Iris pigment epithelial cell (primary cell): Measurements from ENCODE around the gene KDM6B.
"Not testable (repeated sequence)": the region's sequence is repeated elsewhere in the genome, so short reads cannot be mapped to it uniquely, and the experiment has no call there.

Experiments
- DNase-seq: peaks from one replicate; pipeline ENCODE4 v3.0.0-alpha.2; 2011; ENCODE audit warnings: low read depth

The KDM6B gene

DNA sequence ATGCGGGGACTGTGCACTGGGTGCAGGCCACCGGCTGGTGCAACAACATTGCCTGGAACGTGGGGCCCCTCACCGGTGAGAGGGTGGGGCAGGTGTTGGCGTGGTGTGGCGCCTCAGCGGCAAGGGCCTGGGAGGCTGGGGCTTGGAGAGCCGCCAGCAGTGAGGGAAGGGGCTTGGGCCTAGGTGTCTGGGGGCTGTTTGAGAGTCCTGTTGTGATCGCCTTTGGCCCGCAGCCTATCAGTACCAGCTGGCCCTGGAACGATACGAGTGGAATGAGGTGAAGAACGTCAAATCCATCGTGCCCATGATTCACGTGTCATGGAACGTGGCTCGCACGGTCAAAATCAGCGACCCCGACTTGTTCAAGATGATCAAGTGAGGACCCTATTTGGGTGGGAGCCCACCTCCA, 18.2 kb downstream of the KDM6B start:
- no peak for DNase-seq

- DNase-seq: no peak
These were observed 19.1 kb downstream of the KDM6B start for GRCh38 chr17:7852919-7853690.

DNA sequence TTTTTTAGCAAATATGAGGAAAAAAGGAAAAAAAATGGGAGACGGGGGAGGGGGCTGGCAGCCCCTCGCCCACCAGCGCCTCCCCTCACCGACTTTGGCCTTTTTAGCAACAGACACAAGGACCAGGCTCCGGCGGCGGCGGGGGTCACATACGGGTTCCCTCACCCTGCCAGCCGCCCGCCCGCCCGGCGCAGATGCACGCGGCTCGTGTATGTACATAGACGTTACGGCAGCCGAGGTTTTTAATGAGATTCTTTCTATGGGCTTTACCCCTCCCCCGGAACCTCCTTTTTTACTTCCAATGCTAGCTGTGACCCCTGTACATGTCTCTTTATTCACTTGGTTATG, 19.6 kb downstream of the KDM6B start:
- no peak for DNase-seq

DNA sequence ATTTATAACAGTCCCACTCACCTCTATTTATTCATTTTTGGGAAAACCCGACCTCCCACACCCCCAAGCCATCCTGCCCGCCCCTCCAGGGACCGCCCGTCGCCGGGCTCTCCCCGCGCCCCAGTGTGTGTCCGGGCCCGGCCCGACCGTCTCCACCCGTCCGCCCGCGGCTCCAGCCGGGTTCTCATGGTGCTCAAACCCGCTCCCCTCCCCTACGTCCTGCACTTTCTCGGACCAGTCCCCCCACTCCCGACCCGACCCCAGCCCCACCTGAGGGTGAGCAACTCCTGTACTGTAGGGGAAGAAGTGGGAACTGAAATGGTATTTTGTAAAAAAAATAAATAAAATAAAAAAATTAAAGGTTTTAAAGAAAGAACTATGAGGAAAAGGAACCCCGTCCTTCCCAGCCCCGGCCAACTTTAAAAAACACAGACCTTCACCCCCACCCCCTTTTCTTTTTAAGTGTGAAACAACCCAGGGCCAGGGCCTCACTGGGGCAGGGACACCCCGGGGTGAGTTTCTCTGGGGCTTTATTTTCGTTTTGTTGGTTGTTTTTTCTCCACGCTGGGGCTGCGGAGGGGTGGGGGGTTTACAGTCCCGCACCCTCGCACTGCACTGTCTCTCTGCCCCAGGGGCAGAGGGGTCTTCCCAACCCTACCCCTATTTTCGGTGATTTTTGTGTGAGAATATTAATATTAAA, 20.2 kb downstream of the KDM6B start:
- no peak for DNase-seq

- DNase-seq: no peak
These were observed 21.0 kb downstream of the KDM6B start, which contains the start of gene TMEM88 for GRCh38 chr17:7854851-7855659. TSS of gene TMEM88 (plus strand) at chr17:7855066. CDS start at chr17:7855075, 9 bp downstream.

GRCh38 chr17:7855660-7856010, 21.6 kb downstream of the KDM6B start:
- no peak for DNase-seq

GRCh38 chr17:7856011-7856810, 22.2 kb downstream of the KDM6B start:
- peak; percentile 52 for DNase-seq

- DNase-seq: peak; percentile 99
These were observed 23.0 kb downstream of the KDM6B start, which contains the start of gene NAA38 for GRCh38 chr17:7856811-7857712. TSS of gene NAA38 (minus strand) at chr17:7857559. CDS start at chr17:7857463, 96 bp downstream.

GRCh38 chr17:7857713-7858521, 23.9 kb downstream of the KDM6B start, which contains the start of gene CYB5D1:
TSS of gene CYB5D1 (plus strand) at chr17:7858003. CDS start at chr17:7858135, 132 bp downstream.
- DNase-seq: peak; percentile 92

GRCh38 chr17:7858522-7858810, 24.4 kb downstream of the KDM6B start:
- DNase-seq: peak; percentile 71

DNA sequence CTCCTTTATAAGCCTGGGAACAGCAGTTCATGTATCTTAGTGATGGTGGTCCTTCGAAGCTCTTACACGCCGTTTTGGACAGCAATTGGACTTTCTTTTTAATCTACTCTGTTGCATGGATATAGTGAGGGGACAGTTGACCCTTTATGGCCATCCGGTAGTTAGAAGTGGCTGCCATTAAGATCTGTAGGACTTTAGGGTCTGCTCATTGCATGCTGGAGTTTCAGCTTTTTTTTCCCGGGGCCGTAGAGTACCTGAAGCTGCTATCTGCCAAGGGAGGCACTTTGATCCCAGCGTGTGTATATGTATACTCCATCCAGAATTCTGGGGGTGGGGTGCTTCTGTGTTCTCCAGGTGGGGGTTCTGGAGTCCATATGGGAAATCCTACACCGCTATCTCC, 25.0 kb downstream of the KDM6B start:
- DNase-seq: no peak

- no peak for DNase-seq
These were observed 28.8 kb downstream of the KDM6B start for GRCh38 chr17:7862692-7863437.

DNA sequence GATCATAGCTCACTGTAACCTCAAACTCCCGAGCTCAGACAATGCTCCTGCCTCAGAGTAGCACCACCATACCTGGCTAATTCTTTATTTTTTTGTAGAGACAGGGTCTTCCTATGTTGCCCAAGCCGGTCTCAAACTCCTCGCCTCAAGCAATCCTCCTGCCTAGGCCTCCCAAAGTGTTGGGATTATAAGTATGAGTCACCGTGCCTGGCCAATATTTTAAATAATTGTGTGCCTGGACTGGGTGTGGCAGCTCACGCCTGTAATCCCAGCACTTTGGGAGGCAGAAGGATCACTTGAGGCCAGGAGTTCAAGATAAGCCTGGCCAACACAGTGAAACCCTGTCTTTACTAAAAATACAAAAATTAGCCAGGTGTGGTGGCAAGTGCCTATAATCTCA, 30.4 kb downstream of the KDM6B start:
- DNase-seq: not testable (repeated sequence)

GRCh38 chr17:7864995-7865650, 31.1 kb downstream of the KDM6B start:
- DNase-seq: no peak

- no peak for DNase-seq
These were observed 33.9 kb downstream of the KDM6B start for GRCh38 chr17:7867881-7868329.

DNA sequence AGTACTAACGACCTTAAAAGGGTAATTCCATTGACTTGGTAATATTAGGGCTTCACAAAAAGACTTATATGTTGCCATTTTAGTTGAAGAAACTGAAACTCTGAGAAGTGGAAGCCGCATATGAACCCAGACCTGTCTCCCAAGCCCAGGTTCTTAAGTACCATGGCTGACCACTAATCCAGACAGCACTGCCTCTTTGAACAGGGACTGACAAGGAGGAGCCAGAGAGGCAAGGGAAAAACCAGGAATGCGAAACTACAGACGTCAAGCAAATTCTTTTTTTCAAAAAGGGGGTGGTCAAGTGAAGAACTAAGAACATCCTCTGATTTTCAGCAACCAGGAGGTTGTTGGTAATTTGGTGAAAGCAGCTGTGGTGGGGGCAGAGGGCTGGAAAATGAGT, 39.0 kb downstream of the KDM6B start:
- DNase-seq: no peak

DNA sequence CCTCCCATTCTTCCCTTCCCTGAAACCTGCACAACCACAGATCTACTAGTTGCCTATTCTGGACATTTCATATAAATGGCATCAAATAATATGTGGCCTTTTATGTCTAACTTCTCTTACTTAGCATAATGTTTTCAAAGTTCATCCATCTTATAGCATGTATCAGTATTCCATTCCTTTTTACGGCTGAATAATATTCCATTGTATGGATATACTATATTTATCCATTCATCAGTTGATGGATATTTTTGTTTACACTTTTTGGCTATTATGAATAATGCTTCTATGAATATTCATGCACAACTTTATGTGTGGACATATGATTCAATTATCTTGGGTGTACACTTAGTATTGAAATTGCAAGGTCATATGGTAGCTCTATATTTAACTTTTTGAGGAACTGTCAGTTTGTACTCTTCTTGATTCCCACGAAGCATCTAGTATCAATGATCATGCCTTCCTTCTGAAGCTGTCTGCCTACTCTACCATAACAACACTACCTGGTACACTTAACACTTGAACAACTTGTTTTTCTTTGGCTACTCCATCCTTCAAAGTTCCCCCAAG, 41.9 kb downstream of the KDM6B start:
- no peak for DNase-seq

GRCh38 chr17:7878234-7878633, 44.2 kb downstream of the KDM6B start:
- DNase-seq: no peak
